Activated CD8-positive, alpha-beta memory T cell treated with anti-CD3 and anti-CD28 coated beads for 24 hours (primary cell): ENCODE data around the gene FAM222A.
A peak's percentile ranks its signal among the peaks of the same experiment; 100 is the strongest.

ENCODE experiments used
- DNase-seq: peaks from one replicate; pipeline ENCODE4 v3.0.0-alpha.2; 2020

Gene FAM222A

DNA sequence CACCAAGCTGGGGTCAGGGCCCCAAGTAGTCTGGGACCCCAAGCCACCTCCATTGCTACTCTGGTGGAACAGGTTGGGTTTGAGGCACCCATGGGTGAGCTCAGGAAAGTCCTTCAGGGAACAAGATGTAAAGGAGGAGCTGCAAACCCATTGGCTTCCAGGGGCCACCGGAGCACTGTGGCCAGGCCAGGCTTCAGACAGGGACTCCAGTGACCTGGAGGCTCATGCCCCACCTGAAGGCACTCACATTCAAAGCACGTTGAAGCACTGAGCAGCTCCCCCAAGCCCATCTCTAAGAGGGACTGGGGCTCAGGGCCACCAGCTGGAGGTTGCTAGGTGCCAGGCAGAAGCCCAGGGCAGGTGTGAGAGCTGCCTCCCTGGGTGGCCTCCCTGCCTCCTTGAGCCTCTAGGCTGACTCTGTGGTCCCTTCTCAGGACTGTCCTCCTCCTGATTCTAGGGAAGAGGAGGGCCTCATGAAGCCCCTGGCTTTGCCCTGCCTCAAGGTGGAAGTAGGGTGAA lies 49.1 kb downstream of the FAM222A start:
- peak; percentile 53 for DNase-seq

DNA sequence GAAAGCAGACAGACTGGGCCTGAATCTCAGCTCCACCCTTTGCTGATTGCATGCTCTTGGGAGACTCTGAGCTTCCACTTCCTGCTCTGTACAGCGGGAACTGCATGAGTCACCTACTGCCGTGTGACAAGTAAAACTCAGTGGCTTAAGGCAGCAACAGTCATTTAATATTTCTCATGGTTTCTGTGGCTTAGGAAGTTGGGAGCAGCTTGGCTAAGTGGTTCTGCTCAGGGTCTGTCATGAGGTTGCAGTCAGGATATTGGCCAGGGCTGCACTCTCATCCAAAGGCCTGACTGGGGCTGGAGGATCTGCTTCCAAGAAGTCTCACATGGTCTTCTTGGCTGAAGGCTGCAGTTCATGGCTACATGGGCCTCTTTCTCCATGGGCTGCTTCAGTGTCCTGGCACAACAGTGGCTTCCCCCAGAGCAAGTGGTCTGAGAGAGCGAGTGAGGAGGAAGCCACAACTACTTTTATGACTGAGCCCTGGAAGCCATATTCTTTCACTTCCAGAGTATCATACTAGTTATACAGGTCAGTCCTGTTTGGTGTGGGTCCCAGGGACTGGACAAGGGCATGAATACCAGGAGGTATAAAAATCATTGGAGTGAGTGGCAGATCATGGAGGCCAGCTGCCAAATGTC lies 49.7 kb downstream of the FAM222A start:
- peak; percentile 47 for DNase-seq

DNA sequence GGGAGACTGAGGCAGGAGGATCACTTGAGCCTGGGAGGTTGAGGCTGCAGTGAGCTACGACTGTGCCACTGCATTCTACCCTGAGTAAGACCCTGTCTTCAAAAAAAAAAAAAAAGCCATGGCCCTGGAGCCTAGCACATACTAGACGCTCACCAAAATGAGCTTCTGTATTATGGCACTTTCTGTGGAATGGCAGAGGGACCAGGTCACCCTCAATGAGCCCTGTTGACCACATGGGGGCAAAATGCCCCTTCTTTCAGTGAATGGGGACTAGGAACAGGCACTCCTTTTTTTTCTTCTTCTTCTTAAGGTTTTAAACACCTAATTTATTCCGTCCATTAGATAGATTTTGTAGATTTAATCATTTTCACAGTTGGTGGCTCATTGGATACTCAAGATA lies 50.5 kb downstream of the FAM222A start:
- peak; percentile 5 for DNase-seq

DNA sequence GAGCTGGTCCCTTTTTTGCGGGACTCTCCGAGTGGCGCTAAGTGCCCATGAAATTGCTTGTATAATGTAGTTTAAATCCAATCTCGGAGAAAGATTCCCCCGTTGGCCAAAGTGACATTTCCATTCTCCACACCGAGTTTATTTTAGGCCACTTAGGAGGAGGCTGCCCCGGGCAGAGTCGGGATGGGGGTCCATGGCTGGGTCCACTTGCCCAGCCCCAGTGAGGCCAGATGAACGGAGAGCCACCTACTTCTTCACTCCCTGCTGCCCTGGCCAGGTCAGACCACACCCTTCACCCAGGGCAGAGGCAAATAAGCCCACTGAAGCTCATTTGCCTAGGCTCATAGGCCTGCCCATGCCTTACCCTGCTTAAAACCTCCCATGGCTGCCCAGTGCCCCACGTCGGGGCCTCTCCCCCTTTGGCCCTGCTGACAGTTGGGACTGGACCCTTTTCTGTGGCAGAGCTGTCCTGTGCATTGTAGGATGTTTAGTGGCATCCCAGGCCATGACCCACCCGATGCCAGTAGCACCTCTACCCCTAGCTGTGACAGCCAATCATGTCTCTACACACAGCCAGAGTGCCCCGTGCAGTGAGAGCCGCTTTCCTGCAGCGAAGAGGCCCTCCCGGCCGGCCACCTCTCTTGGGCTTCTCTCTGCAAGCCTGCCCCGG lies 51.3 kb downstream of the FAM222A start:
- DNase-seq: peak; percentile 41

GRCh38 chr12:109765446-109765810 lies 51.8 kb downstream of the FAM222A start:
- no peak for DNase-seq

GRCh38 chr12:109766251-109766778 lies 52.7 kb downstream of the FAM222A start:
- peak; percentile 35 for DNase-seq

GRCh38 chr12:109767456-109767855 lies 53.8 kb downstream of the FAM222A start:
- DNase-seq: peak; percentile 30

DNA sequence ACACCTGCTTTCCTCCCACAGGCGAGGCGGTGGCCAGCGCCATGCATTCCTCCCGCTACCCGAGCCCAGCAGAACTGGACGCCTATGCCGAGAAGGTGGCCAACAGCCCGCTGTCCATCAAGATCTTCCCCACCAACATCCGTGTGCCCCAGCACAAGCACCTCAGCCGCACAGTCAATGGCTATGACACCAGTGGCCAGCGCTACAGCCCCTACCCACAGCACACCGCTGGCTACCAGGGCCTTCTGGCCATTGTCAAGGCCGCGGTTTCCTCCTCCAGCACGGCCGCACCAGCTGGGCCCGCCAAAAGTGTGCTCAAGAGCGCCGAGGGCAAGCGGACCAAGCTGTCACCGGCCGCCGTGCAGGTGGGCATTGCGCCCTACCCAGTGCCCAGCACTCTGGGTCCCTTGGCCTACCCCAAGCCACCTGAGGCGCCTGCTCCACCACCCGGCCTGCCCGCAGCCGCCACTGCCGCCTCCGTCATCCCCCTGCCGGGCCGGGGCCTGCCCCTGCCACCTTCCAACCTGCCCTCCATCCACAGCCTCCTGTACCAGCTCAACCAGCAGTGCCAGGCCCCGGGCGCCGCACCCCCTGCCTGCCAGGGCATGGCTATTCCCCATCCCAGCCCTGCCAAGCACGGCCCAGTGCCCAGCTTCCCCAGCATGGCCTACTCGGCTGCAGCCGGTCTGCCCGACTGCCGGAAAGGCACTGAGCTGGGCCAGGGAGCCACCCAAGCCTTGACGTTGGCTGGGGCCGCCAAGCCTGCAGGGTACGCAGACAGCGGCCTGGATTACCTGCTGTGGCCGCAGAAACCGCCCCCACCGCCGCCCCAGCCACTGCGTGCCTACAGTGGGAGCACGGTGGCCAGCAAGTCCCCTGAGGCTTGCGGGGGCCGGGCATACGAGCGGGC lies 54.6 kb downstream of the FAM222A start:
- peak; percentile 48 for DNase-seq

DNA sequence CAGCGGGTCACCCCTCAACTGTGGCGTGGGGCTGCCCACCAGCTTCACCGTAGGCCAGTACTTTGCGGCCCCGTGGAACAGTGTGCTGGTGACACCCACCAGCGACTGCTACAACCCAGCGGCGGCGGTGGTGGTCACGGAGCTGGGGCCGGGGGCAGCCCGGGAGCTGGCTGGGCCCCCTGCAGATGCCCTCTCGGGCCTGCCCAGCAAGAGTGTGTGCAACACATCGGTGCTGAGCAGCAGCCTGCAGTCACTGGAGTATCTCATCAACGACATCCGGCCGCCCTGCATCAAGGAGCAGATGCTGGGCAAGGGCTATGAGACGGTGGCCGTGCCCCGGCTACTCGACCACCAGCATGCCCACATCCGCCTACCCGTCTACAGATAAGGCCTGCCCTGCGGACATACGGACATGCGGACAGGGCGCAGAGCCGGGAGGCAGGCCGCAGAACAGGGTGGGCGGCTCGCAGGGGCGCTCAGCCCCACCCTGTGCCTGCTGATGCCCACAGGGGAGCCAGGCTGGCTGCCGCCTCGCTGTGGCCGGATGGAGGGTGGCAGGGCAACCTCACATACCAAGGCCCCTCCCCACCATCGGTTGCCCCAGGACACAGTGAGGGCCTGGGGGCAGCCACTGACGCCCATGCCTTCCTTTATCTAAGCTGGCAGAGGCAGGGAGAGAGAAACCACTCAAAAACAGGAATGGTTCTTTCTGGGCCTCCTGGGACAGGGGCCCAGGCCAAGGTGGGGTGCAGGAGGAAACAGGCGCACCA lies 55.5 kb downstream of the FAM222A start:
- DNase-seq: peak; percentile 44

GRCh38 chr12:109770104-109770860 lies 56.7 kb downstream of the FAM222A start:
- DNase-seq: peak; percentile 21

GRCh38 chr12:109770861-109771670 lies 57.4 kb downstream of the FAM222A start:
- peak; percentile 49 for DNase-seq

GRCh38 chr12:109771746-109772621 lies 58.4 kb downstream of the FAM222A start:
- no peak for DNase-seq

DNA sequence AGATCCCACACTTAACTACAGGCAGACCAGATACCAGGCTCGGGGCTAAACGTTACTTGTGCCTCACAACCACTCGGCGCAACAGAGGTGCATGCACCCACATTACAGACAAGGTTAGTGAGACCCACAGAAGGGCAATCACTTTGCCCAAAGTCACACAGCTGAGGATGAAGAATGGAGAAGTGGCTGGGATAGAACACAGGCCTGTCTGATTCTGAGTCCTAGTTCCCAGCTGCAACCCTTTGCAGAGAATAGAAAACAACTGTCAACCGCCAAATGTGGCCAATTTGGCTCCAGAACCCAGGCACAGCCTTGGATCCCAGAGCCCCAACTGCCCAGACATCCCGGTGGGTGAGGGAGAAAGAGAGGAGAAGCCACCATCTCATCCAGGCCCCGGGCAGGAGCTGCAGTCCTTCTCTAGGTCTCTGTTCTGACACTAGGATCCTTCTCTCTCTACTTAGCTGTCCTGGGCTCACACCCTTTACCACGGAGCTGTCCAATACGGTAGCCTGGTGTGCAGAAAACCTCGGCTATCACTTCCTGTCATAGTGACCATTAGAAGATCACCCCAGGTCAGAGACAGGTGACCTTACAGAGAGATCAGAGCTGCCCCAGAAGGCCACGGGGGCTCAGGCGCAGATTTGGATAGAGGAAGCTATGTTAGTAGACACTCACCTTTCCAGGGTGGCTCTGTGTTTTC lies 59.1 kb downstream of the FAM222A start:
- no peak for DNase-seq

GRCh38 chr12:109773384-109774011 lies 59.9 kb downstream of the FAM222A start:
- DNase-seq: no peak

GRCh38 chr12:109775172-109775881 lies 61.7 kb downstream of the FAM222A start:
- DNase-seq: peak; percentile 90

GRCh38 chr12:109776624-109777023 lies 63.0 kb downstream of the FAM222A start:
- DNase-seq: no peak

GRCh38 chr12:109777544-109777943 lies 63.9 kb downstream of the FAM222A start:
- no peak for DNase-seq

DNA sequence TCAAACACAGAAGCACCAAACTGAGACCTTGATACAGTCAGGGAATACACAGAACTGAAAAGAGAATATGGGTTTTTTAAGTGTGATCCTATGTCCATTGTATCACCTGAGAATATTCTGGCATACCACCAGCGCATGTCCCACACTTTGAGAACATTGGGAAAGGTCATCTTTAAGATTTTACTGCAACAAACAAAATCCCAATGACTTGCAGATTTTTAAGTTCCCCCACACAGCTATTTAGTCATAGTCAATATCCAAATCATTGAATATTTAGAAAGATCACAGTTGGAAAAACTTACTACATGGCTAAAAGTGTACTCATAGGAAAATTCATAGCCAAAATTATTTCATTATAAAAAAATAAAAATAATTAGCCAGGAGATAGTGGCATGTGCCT lies 65.1 kb downstream of the FAM222A start:
- no peak for DNase-seq
